Liver (tissue), 9 donors: ENCODE results near the gene PHLPP1. TPM values are rescaled to one million over a fixed set of nuclear protein-coding genes. Genes with fewer than 3 reads are reported as not detected.
A peak's percentile ranks its signal among the peaks of the same experiment; 100 is the strongest.

Experiments
- DNase-seq: peaks from one replicate; pipeline ENCODE4 v3.0.0-alpha.2; 2017; ENCODE audit warnings: low spot score
- H3K27ac ChIP-seq, 2 donors: one replicate each; pipeline ENCODE4 v1.7.0; 2013; ENCODE audit warnings: inconsistent platforms in 2 of 2, low read length in 2 of 2, control low read depth in 1 of 2, low read depth in 1 of 2, mild to moderate bottlenecking in 1 of 2
- H3K27me3 ChIP-seq, 4 donors: one replicate each; pipeline versions ENCODE4 v1.6.1 to v1.7.0; 2013; ENCODE audit warnings: low read length in 3 of 4, inconsistent platforms in 1 of 4, mild to moderate bottlenecking in 1 of 4, moderate library complexity in 1 of 4; ENCODE audit not compliant: control insufficient read depth in 4 of 4, insufficient read depth in 4 of 4
- H3K36me3 ChIP-seq, 4 donors: one replicate each; pipeline versions ENCODE4 v1.6.1 to v1.7.0; 2013; ENCODE audit warnings: low read length in 3 of 4, mild to moderate bottlenecking in 3 of 4, low read depth in 1 of 4, moderate library complexity in 1 of 4; ENCODE audit not compliant: control insufficient read depth in 4 of 4, insufficient read depth in 3 of 4
- H3K4me1 ChIP-seq, 4 donors: one replicate each; pipeline versions ENCODE4 v1.6.1 to v1.7.0; 2013; ENCODE audit warnings: low read length in 3 of 4, mild to moderate bottlenecking in 3 of 4, moderate library complexity in 1 of 4; ENCODE audit not compliant: control insufficient read depth in 4 of 4, insufficient read depth in 4 of 4
- H3K4me3 ChIP-seq, 3 donors: one replicate each; pipeline versions ENCODE4 v1.6.1 to v1.7.0; 2013; ENCODE audit warnings: low read length in 3 of 3, control low read depth in 1 of 3, low read depth in 1 of 3, mild to moderate bottlenecking in 1 of 3
- H3K9ac ChIP-seq, 2 donors: one replicate each; pipeline ENCODE4 v1.7.0; 2013; ENCODE audit warnings: low read length in 2 of 2, mild to moderate bottlenecking in 2 of 2, moderate library complexity in 2 of 2, control low read depth in 1 of 2, low read depth in 1 of 2
- H3K9me3 ChIP-seq, 4 donors: one replicate each; pipeline versions ENCODE4 v1.6.1 to v1.7.0; 2013; ENCODE audit warnings: low read length in 3 of 4; ENCODE audit not compliant: control insufficient read depth in 4 of 4
- ATF3 ChIP-seq: IDR thresholded peaks from 2 replicates; pipeline ENCODE4 v1.6.1; 2016; ENCODE audit warnings: antibody characterized with exemption
- EGR1 ChIP-seq, 2 donors: IDR thresholded peaks; 2 replicates each; pipeline ENCODE4 v1.6.1; 2016 to 2018; ENCODE audit warnings: antibody characterized with exemption in 2 of 2, low read depth in 2 of 2
- FOXA1 ChIP-seq: IDR thresholded peaks from 2 replicates; pipeline ENCODE4 v1.6.1; 2016; ENCODE audit warnings: antibody characterized with exemption
- GABPA ChIP-seq, 2 donors: IDR thresholded peaks in 1 of 2; conservative IDR thresholded peaks in 1 of 2; 2 replicates each; pipeline ENCODE4 v1.6.1; 2016; ENCODE audit warnings: antibody characterized with exemption in 2 of 2, mild to moderate bottlenecking in 1 of 2, moderate library complexity in 1 of 2
- HNF4A ChIP-seq, 2 donors: conservative IDR thresholded peaks; 2 replicates each; pipeline ENCODE4 v1.6.1; 2016; ENCODE audit warnings: antibody characterized with exemption in 2 of 2, mild to moderate bottlenecking in 2 of 2
- HNF4G ChIP-seq: IDR thresholded peaks from 2 replicates; pipeline ENCODE4 v1.6.1; 2016; ENCODE audit warnings: antibody characterized with exemption
- JUND ChIP-seq, 2 donors: IDR thresholded peaks; 2 replicates each; pipeline ENCODE4 v1.6.1; 2016; ENCODE audit warnings: antibody characterized with exemption in 2 of 2
- NR2F2 ChIP-seq: IDR thresholded peaks from 2 replicates; pipeline ENCODE4 v1.6.1; 2016; ENCODE audit warnings: antibody characterized with exemption
- RAD21 ChIP-seq, 2 donors: IDR thresholded peaks; 2 replicates each; pipeline ENCODE4 v1.6.1; 2016; ENCODE audit warnings: antibody characterized with exemption in 2 of 2, mild to moderate bottlenecking in 2 of 2
- RXRA ChIP-seq, 2 donors: IDR thresholded peaks; 2 replicates each; pipeline ENCODE4 v1.6.1; 2017 to 2018; ENCODE audit warnings: antibody characterized with exemption in 2 of 2, mild to moderate bottlenecking in 1 of 2
- SP1 ChIP-seq: IDR thresholded peaks from 2 replicates; pipeline ENCODE4 v1.6.1; 2018; ENCODE audit warnings: antibody characterized with exemption, mild to moderate bottlenecking
- YY1 ChIP-seq: IDR thresholded peaks from 2 replicates; pipeline ENCODE4 v1.6.1; 2016; ENCODE audit warnings: antibody characterized with exemption, mild to moderate bottlenecking
- WGBS: extraction: QIAGEN DNeasy Blood & Tissue Kit; methylation state at CpG from one replicate; pipeline ENCODE4 v1.1.7; 2013; 5-methylcytosine and 5-hydroxymethylcytosine counted together
- polyA plus RNA-seq, 2 donors: library from polyadenylated mRNA; stranded (reverse) in 1 of 2; unstranded in 1 of 2; fragments of 200-250 nt in 1 of 2; fragments of >200 nt in 1 of 2; fragmentation: Nextera tagmentation in 1 of 2; extraction: Ambion mirVana in 1 of 2; gene quantifications; one replicate each; pipeline versions ENCODE4 v1.2.1 to v1.2.3, GENCODE V29; 2013 to 2015
- total RNA-seq, 2 donors: library from RNA; depleted of rRNA; stranded (reverse); fragments of >200 nt; gene quantifications; one replicate each; pipeline ENCODE4 v1.2.3, GENCODE V29; 2014
- TF ChIP-seq, protein P1 (sequence below): IDR thresholded peaks from 2 replicates; pipeline ENCODE4 v1.6.1; 2016; ENCODE audit warnings: antibody characterized with exemption
- TF ChIP-seq, protein P2 (sequence below): fragments of 150-350 bp; IDR thresholded peaks from 2 replicates; pipeline ENCODE4 v1.5.1; 2017; ENCODE audit warnings: improper control_type of control experiment, low read depth, low read length; ENCODE audit not compliant: missing input control
- TF ChIP-seq, protein P3 (sequence below): IDR thresholded peaks from 2 replicates; pipeline ENCODE4 v1.6.1; 2016; ENCODE audit warnings: antibody characterized with exemption
- TF ChIP-seq, protein P4 (sequence below): IDR thresholded peaks from 2 replicates; pipeline ENCODE4 v1.6.1; 2016; ENCODE audit warnings: antibody characterized with exemption, mild to moderate bottlenecking
- donor health status: healthy.
- donor health status: healthy.
- donor health status: healthy.
- donor health status: healthy.
- donor health status: healthy.

The PHLPP1 gene
- total and polyA plus RNA-seq, 4 donors: 4.2 to 14.5 (median 8.6) TPM

GRCh38 chr18:62954366-62954765 lies 239.0 kb downstream of the PHLPP1 start (continued):
- TF ChIP-seq, protein P1, sequence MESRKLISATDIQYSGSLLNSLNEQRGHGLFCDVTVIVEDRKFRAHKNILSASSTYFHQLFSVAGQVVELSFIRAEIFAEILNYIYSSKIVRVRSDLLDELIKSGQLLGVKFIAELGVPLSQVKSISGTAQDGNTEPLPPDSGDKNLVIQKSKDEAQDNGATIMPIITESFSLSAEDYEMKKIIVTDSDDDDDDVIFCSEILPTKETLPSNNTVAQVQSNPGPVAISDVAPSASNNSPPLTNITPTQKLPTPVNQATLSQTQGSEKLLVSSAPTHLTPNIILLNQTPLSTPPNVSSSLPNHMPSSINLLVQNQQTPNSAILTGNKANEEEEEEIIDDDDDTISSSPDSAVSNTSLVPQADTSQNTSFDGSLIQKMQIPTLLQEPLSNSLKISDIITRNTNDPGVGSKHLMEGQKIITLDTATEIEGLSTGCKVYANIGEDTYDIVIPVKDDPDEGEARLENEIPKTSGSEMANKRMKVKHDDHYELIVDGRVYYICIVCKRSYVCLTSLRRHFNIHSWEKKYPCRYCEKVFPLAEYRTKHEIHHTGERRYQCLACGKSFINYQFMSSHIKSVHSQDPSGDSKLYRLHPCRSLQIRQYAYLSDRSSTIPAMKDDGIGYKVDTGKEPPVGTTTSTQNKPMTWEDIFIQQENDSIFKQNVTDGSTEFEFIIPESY: no peak

- TF ChIP-seq RAD21 (IDR thresholded peaks at IDR 0.05) (peak; percentile 76 to 84), RXRA (IDR thresholded peaks at IDR 0.05) (peak in 1 of 2 donors; percentile 54), HNF4A (conservative IDR thresholded peaks at IDR 0.05) (no peak), NR2F2 (no peak)
- TF ChIP-seq, protein P2, sequence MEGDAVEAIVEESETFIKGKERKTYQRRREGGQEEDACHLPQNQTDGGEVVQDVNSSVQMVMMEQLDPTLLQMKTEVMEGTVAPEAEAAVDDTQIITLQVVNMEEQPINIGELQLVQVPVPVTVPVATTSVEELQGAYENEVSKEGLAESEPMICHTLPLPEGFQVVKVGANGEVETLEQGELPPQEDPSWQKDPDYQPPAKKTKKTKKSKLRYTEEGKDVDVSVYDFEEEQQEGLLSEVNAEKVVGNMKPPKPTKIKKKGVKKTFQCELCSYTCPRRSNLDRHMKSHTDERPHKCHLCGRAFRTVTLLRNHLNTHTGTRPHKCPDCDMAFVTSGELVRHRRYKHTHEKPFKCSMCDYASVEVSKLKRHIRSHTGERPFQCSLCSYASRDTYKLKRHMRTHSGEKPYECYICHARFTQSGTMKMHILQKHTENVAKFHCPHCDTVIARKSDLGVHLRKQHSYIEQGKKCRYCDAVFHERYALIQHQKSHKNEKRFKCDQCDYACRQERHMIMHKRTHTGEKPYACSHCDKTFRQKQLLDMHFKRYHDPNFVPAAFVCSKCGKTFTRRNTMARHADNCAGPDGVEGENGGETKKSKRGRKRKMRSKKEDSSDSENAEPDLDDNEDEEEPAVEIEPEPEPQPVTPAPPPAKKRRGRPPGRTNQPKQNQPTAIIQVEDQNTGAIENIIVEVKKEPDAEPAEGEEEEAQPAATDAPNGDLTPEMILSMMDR: peak; percentile 33
- no peak overlapping the region for H3K27ac ChIP-seq
- 75% methylated on average over 9 of the region's 9 CpGs for WGBS
- H3K4me3 ChIP-seq: no peak overlapping the region
- no peak for DNase-seq
- H3K9ac ChIP-seq: no peak overlapping the region
- no peaks in the 10 kb centered on the region for H3K9me3 ChIP-seq
- H3K36me3 ChIP-seq: peaks cover 0 to 12% (median 4%) of the 10 kb centered on the region in 4 donors
- H3K4me1 ChIP-seq: no peaks in the 10 kb centered on the region
- no peaks in the 10 kb centered on the region for H3K27me3 ChIP-seq
Observed at GRCh38 chr18:62957885-62958472, 242.6 kb downstream of the PHLPP1 start.

DNA sequence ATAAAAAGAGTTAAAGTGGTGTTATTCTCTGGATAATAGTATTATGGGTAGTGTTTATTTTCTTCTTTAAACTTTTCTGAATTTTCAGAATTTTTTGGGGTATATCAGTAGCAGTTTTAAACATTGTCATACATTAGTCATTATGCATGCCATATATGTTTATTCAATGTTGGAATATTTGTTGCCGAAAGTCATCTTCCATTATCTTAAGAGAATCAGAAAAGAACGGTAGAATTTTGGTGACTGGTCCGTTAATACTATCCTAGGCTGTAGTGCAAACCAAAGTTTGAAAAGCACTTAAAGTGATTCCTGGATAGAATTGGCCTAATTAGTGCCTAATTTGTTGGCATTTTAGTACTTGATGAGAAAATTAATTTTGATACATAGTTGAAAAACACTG lies 244.1 kb downstream of the PHLPP1 start:
- H3K9ac ChIP-seq: no peak overlapping the region
- H3K27ac ChIP-seq: no peak overlapping the region
- TF ChIP-seq HNF4G (no peak), SP1 (no peak), HNF4A (conservative IDR thresholded peaks at IDR 0.05) (no peak), FOXA1 (no peak), GABPA (IDR thresholded peaks at IDR 0.05 in 1 of 2, conservative IDR thresholded peaks at IDR 0.05 in 1 of 2) (no peak), NR2F2 (no peak), ATF3 (no peak), RAD21 (IDR thresholded peaks at IDR 0.05) (no peak), RXRA (IDR thresholded peaks at IDR 0.05) (no peak), YY1 (no peak), EGR1 (IDR thresholded peaks at IDR 0.05; ENCODE audit: low read depth in 2 of 2) (no peak), JUND (IDR thresholded peaks at IDR 0.05) (no peak)
- TF ChIP-seq, protein P3, sequence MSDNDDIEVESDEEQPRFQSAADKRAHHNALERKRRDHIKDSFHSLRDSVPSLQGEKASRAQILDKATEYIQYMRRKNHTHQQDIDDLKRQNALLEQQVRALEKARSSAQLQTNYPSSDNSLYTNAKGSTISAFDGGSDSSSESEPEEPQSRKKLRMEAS: no peak
- TF ChIP-seq, protein P4, sequence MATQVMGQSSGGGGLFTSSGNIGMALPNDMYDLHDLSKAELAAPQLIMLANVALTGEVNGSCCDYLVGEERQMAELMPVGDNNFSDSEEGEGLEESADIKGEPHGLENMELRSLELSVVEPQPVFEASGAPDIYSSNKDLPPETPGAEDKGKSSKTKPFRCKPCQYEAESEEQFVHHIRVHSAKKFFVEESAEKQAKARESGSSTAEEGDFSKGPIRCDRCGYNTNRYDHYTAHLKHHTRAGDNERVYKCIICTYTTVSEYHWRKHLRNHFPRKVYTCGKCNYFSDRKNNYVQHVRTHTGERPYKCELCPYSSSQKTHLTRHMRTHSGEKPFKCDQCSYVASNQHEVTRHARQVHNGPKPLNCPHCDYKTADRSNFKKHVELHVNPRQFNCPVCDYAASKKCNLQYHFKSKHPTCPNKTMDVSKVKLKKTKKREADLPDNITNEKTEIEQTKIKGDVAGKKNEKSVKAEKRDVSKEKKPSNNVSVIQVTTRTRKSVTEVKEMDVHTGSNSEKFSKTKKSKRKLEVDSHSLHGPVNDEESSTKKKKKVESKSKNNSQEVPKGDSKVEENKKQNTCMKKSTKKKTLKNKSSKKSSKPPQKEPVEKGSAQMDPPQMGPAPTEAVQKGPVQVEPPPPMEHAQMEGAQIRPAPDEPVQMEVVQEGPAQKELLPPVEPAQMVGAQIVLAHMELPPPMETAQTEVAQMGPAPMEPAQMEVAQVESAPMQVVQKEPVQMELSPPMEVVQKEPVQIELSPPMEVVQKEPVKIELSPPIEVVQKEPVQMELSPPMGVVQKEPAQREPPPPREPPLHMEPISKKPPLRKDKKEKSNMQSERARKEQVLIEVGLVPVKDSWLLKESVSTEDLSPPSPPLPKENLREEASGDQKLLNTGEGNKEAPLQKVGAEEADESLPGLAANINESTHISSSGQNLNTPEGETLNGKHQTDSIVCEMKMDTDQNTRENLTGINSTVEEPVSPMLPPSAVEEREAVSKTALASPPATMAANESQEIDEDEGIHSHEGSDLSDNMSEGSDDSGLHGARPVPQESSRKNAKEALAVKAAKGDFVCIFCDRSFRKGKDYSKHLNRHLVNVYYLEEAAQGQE: no peak
- TF ChIP-seq, protein P2: no peak
- TF ChIP-seq, protein P1: no peak
- peaks cover 1 to 19% (median 14%) of the 10 kb centered on the region in 4 donors for H3K36me3 ChIP-seq
- no peak for DNase-seq
- no peaks in the 10 kb centered on the region for H3K27me3 ChIP-seq
- H3K9me3 ChIP-seq: no peaks in the 10 kb centered on the region
- no peak overlapping the region for H3K4me3 ChIP-seq
- 97% methylated on average over 3 of the region's 3 CpGs for WGBS
- H3K4me1 ChIP-seq: no peaks in the 10 kb centered on the region
